GM23338 (cell line): Measurements from ENCODE around the gene RPH3AL. TPM values are rescaled to one million over a fixed set of nuclear protein-coding genes. Genes with fewer than 3 reads are reported as not detected.

Experiments
- ATAC-seq: fragments of 200-7000 bp; cut with Tn5 transposase; 3 replicates; pipeline ENCODE4 v1.9.1; 2020
- DNase-seq: peaks from one replicate; pipeline ENCODE4 v3.0.0-alpha.2; 2015; ENCODE audit warnings: low spot score
- H2AFZ ChIP-seq: fragments of 200-600 bp; sonication (generic); 2 replicates; pipeline ENCODE4 v1.8.0; 2016; ENCODE audit warnings: antibody characterized with exemption, mild to moderate bottlenecking, moderate library complexity
- H3F3A ChIP-seq: fragments of 200-600 bp; sonication (generic); replicated peaks from 2 replicates; pipeline ENCODE4 v1.8.0; 2017; ENCODE audit warnings: antibody characterized with exemption, mixed run types, low read depth
- H3K27ac ChIP-seq: fragments of 200-600 bp; sonication (generic); 2 replicates; pipeline ENCODE4 v1.6.1; 2016; ENCODE audit warnings: low read depth
- H3K27me3 ChIP-seq: fragments of 200-600 bp; sonication (generic); 2 replicates; pipeline ENCODE4 v1.8.0; 2016; ENCODE audit warnings: mild to moderate bottlenecking, mixed run types, moderate library complexity; ENCODE audit not compliant: insufficient read depth
- H3K36me3 ChIP-seq: fragments of 200-600 bp; sonication (generic); 2 replicates; pipeline ENCODE4 v1.8.0; 2016; ENCODE audit warnings: mild to moderate bottlenecking; ENCODE audit not compliant: insufficient read depth
- H3K4me1 ChIP-seq: fragments of 200-600 bp; sonication (generic); 2 replicates; pipeline ENCODE4 v1.8.0; 2016; ENCODE audit warnings: mild to moderate bottlenecking, moderate library complexity; ENCODE audit not compliant: insufficient read depth
- H3K4me2 ChIP-seq: fragments of 200-600 bp; sonication (generic); 2 replicates; pipeline ENCODE4 v1.7.1; 2017; ENCODE audit warnings: mixed run types
- H3K4me3 ChIP-seq: fragments of 200-600 bp; sonication (generic); 2 replicates; pipeline ENCODE4 v1.6.1; 2016; ENCODE audit warnings: mixed run types
- H3K79me2 ChIP-seq: fragments of 200-600 bp; sonication (generic); replicated peaks from 2 replicates; pipeline ENCODE4 v1.8.0; 2017; ENCODE audit warnings: mild to moderate bottlenecking; ENCODE audit not compliant: insufficient read depth
- H3K9me2 ChIP-seq: fragments of 200-600 bp; sonication (generic); 2 replicates; pipeline ENCODE4 v1.8.0; 2017; ENCODE audit not compliant: insufficient read depth
- H4K20me1 ChIP-seq: fragments of 200-600 bp; sonication (generic); replicated peaks from 2 replicates; pipeline ENCODE4 v1.8.0; 2017; ENCODE audit warnings: mild to moderate bottlenecking; ENCODE audit not compliant: insufficient read depth
- H3K27ac Mint-ChIP-seq: 2 replicates; pipeline ENCODE4 v1.8.0; 2020; ENCODE audit warnings: inconsistent platforms, mild to moderate bottlenecking, moderate library complexity, mixed read lengths
- H3K27me3 Mint-ChIP-seq: 3 replicates; pipeline ENCODE4 v1.8.0; 2022; ENCODE audit warnings: low read depth, mild to moderate bottlenecking, moderate library complexity, mixed read lengths, inconsistent platforms; ENCODE audit not compliant: insufficient read depth, poor library complexity
- H3K36me3 Mint-ChIP-seq: 3 replicates; pipeline ENCODE4 v1.8.0; 2021; ENCODE audit warnings: low read depth, mild to moderate bottlenecking, inconsistent platforms, moderate library complexity, mixed read lengths
- H3K4me1 Mint-ChIP-seq: 3 replicates; pipeline ENCODE4 v1.8.0; 2020; ENCODE audit warnings: mild to moderate bottlenecking, inconsistent platforms, mixed read lengths
- H3K4me3 Mint-ChIP-seq: 3 replicates; pipeline ENCODE4 v1.8.0; 2021; ENCODE audit warnings: moderate library complexity, mild to moderate bottlenecking, inconsistent platforms, mixed read lengths
- H3K9me3 Mint-ChIP-seq: 3 replicates; pipeline ENCODE4 v1.8.0; 2020; ENCODE audit warnings: moderate library complexity, mild to moderate bottlenecking, inconsistent platforms, mixed read lengths
- CREB1 ChIP-seq: fragments of 250-450 bp; sonication (Bioruptor Pico); IDR thresholded peaks from 2 replicates; pipeline ENCODE4 v1.5.0; 2020; ENCODE audit warnings: low read depth, mild to moderate bottlenecking, moderate library complexity
- EZH2 ChIP-seq: fragments of 200-600 bp; sonication (generic); IDR thresholded peaks from one replicate; pipeline ENCODE4 v1.8.0; 2017; ENCODE audit warnings: antibody characterized with exemption, mild to moderate bottlenecking, low read depth; ENCODE audit not compliant: unreplicated experiment
- EZH2phosphoT487 ChIP-seq: fragments of 200-600 bp; sonication (generic); IDR thresholded peaks from one replicate; pipeline ENCODE4 v1.8.1; 2018; ENCODE audit warnings: antibody characterized with exemption; ENCODE audit not compliant: unreplicated experiment
- JUNB ChIP-seq: IDR thresholded peaks from one replicate; pipeline ENCODE4 v1.6.1; 2016; ENCODE audit warnings: antibody characterized with exemption; ENCODE audit not compliant: unreplicated experiment
- NANOG ChIP-seq: IDR thresholded peaks from 2 replicates; pipeline ENCODE4 v1.6.1; 2016; ENCODE audit warnings: antibody characterized with exemption, borderline replicate concordance
- POLR2AphosphoS5 ChIP-seq: IDR thresholded peaks from 2 replicates; pipeline ENCODE4 v1.6.1; 2016; ENCODE audit warnings: antibody characterized with exemption, low read depth
- STAT1 ChIP-seq: IDR thresholded peaks from one replicate; pipeline ENCODE4 v1.6.1; 2016; ENCODE audit warnings: antibody characterized with exemption; ENCODE audit not compliant: unreplicated experiment
- ZNF114 ChIP-seq: fragments of 250-450 bp; sonication (Bioruptor Pico); IDR thresholded peaks from 2 replicates; pipeline ENCODE4 v1.5.0; 2020; ENCODE audit warnings: mild to moderate bottlenecking, moderate library complexity
- ZNF331 ChIP-seq: fragments of 250-450 bp; sonication (Bioruptor Pico); IDR thresholded peaks from 2 replicates; pipeline ENCODE4 v1.5.0; 2020; ENCODE audit warnings: low read depth, mild to moderate bottlenecking, moderate library complexity
- long read RNA-seq: library from polyadenylated mRNA; unstranded; transcript quantifications from one replicate; pipeline ENCODE4 v2.0.0, GENCODE V29; 2020; ENCODE audit not compliant: unreplicated experiment
- polyA plus RNA-seq: library from polyadenylated mRNA; unstranded; fragments of >200 nt; fragmentation: Nextera tagmentation; extraction: Ambion mirVana; gene quantifications from 2 replicates; pipeline ENCODE4 v1.2.1, GENCODE V29; 2016
- total RNA-seq: library from RNA; depleted of rRNA; stranded (reverse); fragments of >200 nt; shearing (Covaris generic); gene quantifications from 2 replicates; pipeline ENCODE4 v1.2.3, GENCODE V29; 2014; rRNA removed
- TF ChIP-seq, protein P1 (sequence below): IDR thresholded peaks from 2 replicates; pipeline ENCODE4 v1.6.1; 2016; ENCODE audit warnings: antibody characterized with exemption
- TF ChIP-seq, protein P2 (sequence below), 2 experiments: fragments of 200-600 bp in 1 of 2; sonication (generic) in 1 of 2; conservative IDR thresholded peaks; 2 replicates each; pipeline versions ENCODE4 v1.5.1 to v1.6.1; 2016 to 2017; ENCODE audit warnings: antibody characterized with exemption in 2 of 2, low read depth in 2 of 2, mild to moderate bottlenecking in 2 of 2, moderate library complexity in 1 of 2
- TF ChIP-seq, protein P3 (sequence below): IDR thresholded peaks from one replicate; pipeline ENCODE4 v1.6.1; 2018; ENCODE audit warnings: antibody characterized with exemption; ENCODE audit not compliant: unreplicated experiment

The RPH3AL gene, protein sequence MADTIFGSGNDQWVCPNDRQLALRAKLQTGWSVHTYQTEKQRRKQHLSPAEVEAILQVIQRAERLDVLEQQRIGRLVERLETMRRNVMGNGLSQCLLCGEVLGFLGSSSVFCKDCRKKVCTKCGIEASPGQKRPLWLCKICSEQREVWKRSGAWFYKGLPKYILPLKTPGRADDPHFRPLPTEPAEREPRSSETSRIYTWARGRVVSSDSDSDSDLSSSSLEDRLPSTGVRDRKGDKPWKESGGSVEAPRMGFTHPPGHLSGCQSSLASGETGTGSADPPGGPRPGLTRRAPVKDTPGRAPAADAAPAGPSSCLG
- 3.5 and 6.3 TPM in 2 replicates for total RNA-seq
- 2.7 and 3.5 TPM in 2 replicates for polyA plus RNA-seq
- long read RNA-seq, result 0 reads

DNA sequence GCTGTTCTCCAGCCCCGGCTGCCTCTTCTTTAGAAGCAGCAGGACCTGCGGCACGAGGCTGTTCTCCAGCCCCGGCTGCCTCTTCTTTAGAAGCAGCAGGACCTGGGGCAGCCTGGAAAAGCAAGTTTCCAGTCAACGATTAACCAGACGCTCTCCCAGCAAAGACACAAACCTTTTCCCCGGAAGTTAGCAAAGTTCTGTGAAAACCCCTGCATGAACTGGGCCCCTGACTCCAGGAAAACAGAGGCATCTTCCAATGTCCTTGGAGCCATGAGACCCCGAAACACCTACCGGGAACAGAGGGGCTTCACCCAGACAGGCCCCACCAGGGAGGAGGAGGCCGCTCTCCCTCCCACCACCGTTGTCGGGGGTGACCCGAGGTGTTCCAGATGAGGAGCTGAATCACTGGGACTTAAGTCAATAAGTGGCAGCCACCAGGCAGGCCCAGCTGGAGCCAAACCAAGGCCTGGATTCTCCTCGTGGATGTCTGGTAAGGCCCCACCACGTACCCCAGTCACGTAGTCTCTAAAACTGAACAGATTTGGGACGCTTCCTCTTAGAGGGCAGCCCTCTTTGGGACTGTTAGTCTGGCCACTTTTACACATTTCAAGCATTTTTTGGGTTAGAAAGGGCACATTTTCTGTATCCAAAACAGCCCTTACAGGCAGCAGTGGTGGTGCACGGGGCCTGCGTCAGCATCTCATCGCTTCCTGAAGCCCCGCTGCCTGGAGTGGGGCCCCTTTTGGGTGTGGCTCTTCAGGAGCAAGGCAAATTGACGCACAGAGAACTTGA, at the start of gene RPH3AL:
Gene RPH3AL, minus strand, starts transcription at position 387 of the 792 bp plus-strand sequence. CDS start 25,264 bp downstream, outside the sequence.
- Histone ChIP-seq H3K27me3 (no peaks in the 10 kb centered on the region), H3K4me3 (no peak within 1 kb of the TSS)

DNA sequence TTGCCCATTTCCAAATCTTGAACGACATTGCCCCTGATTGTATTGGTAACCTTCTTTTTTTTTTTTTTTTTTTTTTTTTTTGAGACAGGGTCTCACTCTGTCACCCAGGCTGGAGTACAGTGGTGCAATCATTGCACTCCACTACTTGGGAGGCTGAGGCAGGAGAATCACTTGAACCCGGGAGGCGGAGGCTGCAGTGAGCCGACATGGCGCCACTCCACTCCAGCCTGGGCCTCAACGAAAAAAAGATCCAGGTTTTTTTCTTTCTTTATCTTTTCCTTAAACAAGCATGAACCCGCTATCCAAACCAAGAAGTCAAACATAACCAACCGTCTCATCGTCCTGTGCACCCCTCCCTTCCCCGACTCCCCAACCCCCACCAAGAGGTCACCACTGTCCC, 47.6 kb upstream of the RPH3AL start:
- Histone ChIP-seq H3K27ac (no peak overlapping the region), H3K4me1 (no peaks in the 10 kb centered on the region), H3K27me3 (no peaks in the 10 kb centered on the region), H3K79me2 (no peaks in the 10 kb centered on the region), H3K4me2 (no peak overlapping the region), H3F3A (no peaks in the 10 kb centered on the region; the same call in 1 of the 2 replicates), H2AFZ (no peak overlapping the region), H4K20me1 (no peaks in the 10 kb centered on the region), H3K36me3 (no peaks in the 10 kb centered on the region), H3K9me2 (no peaks in the 10 kb centered on the region), H3K4me3 (no peak overlapping the region)
- no peaks in the 10 kb centered on the region for H3K4me1 Mint-ChIP-seq
- H3K9me3 Mint-ChIP-seq, result peaks cover 11% of the 10 kb centered on the region
- ATAC-seq (no peak), DNase-seq (no peak)
- H3K27ac Mint-ChIP-seq, result no peak overlapping the region
- H3K4me3 Mint-ChIP-seq, result no peak overlapping the region
- H3K27me3 Mint-ChIP-seq, result no peaks in the 10 kb centered on the region
- peaks cover 2% of the 10 kb centered on the region; the same call in 2 of the 3 replicates for H3K36me3 Mint-ChIP-seq
- TF ChIP-seq, protein P1, sequence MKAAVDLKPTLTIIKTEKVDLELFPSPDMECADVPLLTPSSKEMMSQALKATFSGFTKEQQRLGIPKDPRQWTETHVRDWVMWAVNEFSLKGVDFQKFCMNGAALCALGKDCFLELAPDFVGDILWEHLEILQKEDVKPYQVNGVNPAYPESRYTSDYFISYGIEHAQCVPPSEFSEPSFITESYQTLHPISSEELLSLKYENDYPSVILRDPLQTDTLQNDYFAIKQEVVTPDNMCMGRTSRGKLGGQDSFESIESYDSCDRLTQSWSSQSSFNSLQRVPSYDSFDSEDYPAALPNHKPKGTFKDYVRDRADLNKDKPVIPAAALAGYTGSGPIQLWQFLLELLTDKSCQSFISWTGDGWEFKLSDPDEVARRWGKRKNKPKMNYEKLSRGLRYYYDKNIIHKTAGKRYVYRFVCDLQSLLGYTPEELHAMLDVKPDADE, result no peak
- TF ChIP-seq, protein P2, sequence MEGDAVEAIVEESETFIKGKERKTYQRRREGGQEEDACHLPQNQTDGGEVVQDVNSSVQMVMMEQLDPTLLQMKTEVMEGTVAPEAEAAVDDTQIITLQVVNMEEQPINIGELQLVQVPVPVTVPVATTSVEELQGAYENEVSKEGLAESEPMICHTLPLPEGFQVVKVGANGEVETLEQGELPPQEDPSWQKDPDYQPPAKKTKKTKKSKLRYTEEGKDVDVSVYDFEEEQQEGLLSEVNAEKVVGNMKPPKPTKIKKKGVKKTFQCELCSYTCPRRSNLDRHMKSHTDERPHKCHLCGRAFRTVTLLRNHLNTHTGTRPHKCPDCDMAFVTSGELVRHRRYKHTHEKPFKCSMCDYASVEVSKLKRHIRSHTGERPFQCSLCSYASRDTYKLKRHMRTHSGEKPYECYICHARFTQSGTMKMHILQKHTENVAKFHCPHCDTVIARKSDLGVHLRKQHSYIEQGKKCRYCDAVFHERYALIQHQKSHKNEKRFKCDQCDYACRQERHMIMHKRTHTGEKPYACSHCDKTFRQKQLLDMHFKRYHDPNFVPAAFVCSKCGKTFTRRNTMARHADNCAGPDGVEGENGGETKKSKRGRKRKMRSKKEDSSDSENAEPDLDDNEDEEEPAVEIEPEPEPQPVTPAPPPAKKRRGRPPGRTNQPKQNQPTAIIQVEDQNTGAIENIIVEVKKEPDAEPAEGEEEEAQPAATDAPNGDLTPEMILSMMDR (conservative IDR thresholded peaks at IDR 0.05; ENCODE audit: low read depth in 2 of 2), result no peak
- TF ChIP-seq JUNB (no peak), ZNF114 (no peak), EZH2 (no peak), STAT1 (no peak), CREB1 (CRISPR knock-in tag) (no peak), EZH2phosphoT487 (no peak), NANOG (no peak), POLR2AphosphoS5 (no peak), ZNF331 (CRISPR knock-in tag) (no peak)
- TF ChIP-seq, protein P3, sequence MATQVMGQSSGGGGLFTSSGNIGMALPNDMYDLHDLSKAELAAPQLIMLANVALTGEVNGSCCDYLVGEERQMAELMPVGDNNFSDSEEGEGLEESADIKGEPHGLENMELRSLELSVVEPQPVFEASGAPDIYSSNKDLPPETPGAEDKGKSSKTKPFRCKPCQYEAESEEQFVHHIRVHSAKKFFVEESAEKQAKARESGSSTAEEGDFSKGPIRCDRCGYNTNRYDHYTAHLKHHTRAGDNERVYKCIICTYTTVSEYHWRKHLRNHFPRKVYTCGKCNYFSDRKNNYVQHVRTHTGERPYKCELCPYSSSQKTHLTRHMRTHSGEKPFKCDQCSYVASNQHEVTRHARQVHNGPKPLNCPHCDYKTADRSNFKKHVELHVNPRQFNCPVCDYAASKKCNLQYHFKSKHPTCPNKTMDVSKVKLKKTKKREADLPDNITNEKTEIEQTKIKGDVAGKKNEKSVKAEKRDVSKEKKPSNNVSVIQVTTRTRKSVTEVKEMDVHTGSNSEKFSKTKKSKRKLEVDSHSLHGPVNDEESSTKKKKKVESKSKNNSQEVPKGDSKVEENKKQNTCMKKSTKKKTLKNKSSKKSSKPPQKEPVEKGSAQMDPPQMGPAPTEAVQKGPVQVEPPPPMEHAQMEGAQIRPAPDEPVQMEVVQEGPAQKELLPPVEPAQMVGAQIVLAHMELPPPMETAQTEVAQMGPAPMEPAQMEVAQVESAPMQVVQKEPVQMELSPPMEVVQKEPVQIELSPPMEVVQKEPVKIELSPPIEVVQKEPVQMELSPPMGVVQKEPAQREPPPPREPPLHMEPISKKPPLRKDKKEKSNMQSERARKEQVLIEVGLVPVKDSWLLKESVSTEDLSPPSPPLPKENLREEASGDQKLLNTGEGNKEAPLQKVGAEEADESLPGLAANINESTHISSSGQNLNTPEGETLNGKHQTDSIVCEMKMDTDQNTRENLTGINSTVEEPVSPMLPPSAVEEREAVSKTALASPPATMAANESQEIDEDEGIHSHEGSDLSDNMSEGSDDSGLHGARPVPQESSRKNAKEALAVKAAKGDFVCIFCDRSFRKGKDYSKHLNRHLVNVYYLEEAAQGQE, result no peak

More for the DNA sequence above, at the start of gene RPH3AL:
- TF ChIP-seq ZNF114 (no peak), ZNF331 (CRISPR knock-in tag) (no peak), CREB1 (CRISPR knock-in tag) (no peak)
- Histone ChIP-seq H3K79me2 (no peaks in the 10 kb centered on the region), H4K20me1 (no peaks in the 10 kb centered on the region), H3K4me2 (no peak within 1 kb of the TSS), H3K9me2 (no peaks in the 10 kb centered on the region), H3K27ac (no peak within 1 kb of the TSS), H3K4me1 (no peaks in the 10 kb centered on the region; the same call in 1 of the 2 replicates), H3K36me3 (no peaks in the 10 kb centered on the region), H2AFZ (peak within 1 kb of the TSS; percentile 74; the same call in 1 of the 2 replicates), H3F3A (0 out of 2 replicates have a peak, but pooled peaks cover 4% of the 10 kb centered on the region)
- peak; percentile 51 for DNase-seq
- Mint-ChIP-seq H3K4me3 (peak within 1 kb of the TSS; percentile 12; the same call in 2 of the 3 replicates), H3K36me3 (peaks cover 19% of the 10 kb centered on the region), H3K27me3 (peaks cover 10% of the 10 kb centered on the region), H3K9me3 (peaks cover 26% of the 10 kb centered on the region), H3K27ac (peak within 1 kb of the TSS; percentile 79), H3K4me1 (peaks cover 23% of the 10 kb centered on the region)
- ATAC-seq, result peak; percentile 76
